GM21529 (cell line): ENCODE data around the gene LZTR1.
"Not testable (repeated sequence)": the region's sequence is repeated elsewhere in the genome, so short reads cannot be mapped to it uniquely, and the experiment has no call there.

Experiments
- ATAC-seq: cut with Tn5 transposase; IDR thresholded peaks from one replicate; pipeline ENCODE4 v1.9.1; 2021; ENCODE audit not compliant: unreplicated experiment

Gene LZTR1

GRCh38 chr22:20965104-20965887 lies 16.8 kb upstream of the LZTR1 start:
- no peak for ATAC-seq

DNA sequence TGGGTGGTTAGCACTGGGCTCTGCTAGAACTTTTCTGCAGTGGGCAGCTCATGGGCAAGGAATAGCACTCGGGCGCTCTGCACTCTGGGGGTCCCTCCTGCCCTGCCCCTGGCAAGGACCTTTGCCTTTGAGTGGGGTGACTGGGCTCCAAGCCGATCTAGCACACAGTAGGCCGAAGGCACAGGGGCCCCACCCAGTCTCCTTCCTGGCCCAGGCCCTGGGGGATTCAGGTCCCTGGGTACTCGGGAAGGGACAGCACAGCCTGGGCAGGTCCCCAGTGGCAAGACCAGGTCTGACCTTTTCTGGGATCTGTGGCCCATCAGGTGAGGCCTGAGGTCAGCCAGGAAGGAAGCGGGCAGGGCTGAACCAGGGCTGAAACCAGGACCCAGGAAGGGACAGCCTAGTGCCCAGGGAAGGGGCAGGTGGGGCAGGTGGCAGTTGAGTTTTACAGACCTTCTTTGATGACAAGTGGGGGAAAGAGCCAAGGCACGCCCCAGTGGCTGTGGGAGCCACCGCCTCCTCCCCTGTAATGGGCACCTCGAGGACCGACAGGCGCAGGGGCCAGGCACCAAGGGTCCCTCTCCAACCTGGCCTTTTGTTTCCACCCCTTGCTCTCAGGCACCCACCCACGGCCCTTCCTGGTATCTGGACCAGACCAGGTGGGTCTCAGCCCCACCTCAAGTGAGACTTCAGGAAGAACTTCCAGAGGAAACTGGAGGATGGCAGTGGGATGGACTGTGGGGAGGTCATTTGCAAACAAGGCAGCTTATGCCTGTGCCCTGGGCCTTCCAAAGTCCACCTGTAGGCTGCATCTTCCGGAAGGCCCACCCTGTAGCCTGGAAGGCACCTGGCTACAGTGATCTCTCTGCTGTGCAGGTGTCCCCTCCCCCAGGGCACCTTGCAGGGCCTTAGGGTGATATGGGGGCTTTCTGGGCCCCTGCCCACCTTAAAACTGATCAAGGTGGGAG lies 15.9 kb upstream of the LZTR1 start:
- ATAC-seq = no peak

- ATAC-seq = no peak
These were observed 15.0 kb upstream of the LZTR1 start, which contains the start of gene AIFM3 for GRCh38 chr22:20966883-20967696. TSS of gene AIFM3 (plus strand) at chr22:20967255. CDS start at chr22:20967945, 690 bp downstream.

- ATAC-seq = no peak
These were observed 14.3 kb upstream of the LZTR1 start for GRCh38 chr22:20967697-20968211.

- no peak for ATAC-seq
These were observed 13.7 kb upstream of the LZTR1 start for GRCh38 chr22:20968281-20968977.

DNA sequence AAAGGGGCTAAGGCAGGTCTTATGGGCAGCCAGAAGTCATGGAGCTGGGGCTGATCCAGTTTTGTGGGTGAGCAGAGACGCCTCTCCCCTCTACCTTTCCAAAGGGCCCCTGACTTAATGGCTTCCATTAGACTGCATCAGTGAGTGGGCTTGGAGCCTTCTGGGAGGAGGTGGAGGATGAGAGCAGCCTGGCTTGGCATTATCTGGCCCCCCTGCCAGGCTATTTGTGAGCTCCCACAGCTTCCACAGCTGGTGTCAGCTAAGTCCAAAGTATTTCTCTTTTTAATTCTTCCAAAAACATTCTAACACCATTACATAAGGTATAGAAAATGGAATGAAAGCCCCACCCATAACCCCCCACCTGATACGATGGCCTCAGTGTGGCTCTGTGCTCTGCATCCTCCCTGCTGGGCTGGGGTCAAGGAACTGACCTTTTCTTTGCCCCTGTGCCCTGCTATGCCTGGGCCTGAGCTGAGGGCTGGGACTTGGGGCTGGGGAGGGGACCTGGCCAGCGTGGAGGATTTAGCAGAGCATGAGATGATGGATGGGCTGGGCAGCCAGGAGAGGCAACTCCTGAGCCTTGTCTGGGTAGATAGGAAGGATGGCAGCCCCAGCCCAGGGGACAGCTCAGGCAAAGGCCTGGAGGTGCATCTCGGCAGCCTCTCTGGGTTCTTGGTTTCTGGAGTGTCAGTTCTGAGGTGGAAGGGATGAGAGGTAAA lies 11.0 kb upstream of the LZTR1 start:
- ATAC-seq = no peak

DNA sequence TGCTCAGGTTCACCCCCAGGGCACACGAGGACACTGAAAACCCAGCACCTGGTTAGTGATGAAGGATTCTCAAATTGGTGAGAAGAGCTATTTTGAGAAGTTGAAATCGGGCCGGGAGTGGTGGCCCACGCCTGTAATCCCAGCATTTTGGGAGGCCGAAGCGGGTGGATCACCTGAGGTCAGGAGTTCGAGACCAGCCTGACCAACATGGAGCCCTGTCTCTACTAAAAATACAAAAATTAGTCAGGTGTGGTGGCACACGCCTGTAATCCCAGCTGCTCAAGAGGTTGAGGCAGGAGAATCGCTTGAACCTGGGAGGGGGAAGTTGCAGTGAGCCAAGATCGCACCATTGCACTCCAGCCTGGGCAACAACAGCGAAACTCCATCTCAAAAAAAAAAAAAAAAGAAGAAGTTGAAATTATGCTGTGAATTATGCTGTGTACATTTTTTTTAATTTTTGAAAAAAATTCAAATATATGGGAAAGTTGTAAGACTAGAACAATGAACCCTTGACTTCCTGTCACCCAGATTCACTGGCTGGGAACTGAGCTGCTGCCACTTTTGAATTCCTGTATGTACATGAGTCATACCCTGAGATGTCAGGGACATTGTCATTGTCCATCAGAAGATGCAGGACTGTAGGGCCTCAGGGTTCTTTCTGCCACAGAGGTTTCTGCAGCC lies 9.9 kb upstream of the LZTR1 start:
- ATAC-seq = not testable (repeated sequence)

GRCh38 chr22:20972933-20973577 lies 9.0 kb upstream of the LZTR1 start:
- ATAC-seq = no peak

- no peak for ATAC-seq
These were observed 8.3 kb upstream of the LZTR1 start for GRCh38 chr22:20973634-20974286.

GRCh38 chr22:20974336-20974955 lies 7.7 kb upstream of the LZTR1 start:
- ATAC-seq = no peak

DNA sequence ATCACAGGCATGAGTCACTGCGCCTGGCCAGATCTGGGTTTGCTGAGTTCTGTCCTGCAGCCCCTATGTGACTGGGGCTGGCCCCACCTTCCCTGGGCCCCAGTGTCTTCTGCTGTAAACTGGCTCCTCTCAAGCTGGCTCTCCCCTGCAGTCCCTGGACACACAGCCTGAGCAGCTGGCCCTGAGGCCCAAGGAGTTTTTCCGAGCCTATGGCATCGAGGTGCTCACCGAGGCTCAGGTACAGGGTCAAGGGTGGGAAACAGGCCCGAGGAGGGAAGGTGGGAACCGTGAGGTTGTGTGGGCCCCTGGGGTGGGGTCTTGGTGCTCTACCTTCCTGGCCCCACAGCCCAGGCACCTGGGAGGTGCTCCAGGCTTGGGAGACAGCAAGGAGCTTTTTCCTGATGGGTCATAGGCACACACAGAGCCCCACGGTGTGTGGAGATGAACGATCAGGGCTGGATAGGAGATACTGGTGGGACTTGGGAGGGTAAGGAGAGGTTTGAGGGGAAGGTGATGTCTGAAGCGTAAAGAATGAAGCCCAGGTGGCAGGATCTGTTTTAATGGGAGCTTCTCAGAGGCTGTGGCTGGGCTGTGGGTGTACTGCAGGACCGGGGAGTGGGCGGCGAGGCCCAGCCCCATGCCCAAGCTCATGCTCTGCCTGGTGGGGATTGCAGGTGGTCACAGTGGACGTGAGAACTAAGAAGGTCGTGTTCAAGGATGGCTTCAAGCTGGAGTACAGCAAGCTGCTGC lies 6.4 kb upstream of the LZTR1 start:
- ATAC-seq = no peak

DNA sequence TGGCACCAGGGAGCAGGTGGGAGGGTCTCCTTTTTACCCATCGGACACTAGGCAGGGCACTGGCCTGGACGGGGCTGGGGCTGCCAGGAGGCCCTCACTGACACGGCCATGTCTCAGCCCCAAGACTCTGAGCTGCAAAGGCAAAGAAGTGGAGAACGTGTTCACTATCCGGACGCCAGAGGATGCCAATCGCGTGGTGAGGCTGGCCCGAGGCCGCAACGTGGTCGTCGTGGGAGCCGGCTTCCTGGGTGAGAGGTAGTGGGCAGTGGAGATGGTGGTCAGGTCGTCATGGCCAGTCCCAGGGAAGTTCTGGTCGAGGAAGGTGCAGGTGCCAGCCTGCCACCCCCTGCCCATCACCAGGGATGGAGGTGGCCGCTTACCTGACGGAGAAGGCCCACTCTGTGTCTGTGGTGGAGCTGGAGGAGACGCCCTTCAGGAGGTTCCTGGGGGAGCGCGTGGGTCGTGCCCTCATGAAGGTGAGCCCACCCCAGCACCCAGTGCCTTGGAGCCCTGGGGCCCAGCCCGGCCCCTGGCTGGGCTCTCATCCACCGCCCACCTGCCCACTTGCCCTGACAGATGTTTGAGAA lies 5.7 kb upstream of the LZTR1 start:
- no peak for ATAC-seq

GRCh38 chr22:20977019-20977418 lies 5.1 kb upstream of the LZTR1 start:
- no peak for ATAC-seq

- ATAC-seq = no peak
These were observed 4.5 kb upstream of the LZTR1 start for GRCh38 chr22:20977516-20978170.

- no peak for ATAC-seq
These were observed 3.7 kb upstream of the LZTR1 start for GRCh38 chr22:20978419-20978818.

DNA sequence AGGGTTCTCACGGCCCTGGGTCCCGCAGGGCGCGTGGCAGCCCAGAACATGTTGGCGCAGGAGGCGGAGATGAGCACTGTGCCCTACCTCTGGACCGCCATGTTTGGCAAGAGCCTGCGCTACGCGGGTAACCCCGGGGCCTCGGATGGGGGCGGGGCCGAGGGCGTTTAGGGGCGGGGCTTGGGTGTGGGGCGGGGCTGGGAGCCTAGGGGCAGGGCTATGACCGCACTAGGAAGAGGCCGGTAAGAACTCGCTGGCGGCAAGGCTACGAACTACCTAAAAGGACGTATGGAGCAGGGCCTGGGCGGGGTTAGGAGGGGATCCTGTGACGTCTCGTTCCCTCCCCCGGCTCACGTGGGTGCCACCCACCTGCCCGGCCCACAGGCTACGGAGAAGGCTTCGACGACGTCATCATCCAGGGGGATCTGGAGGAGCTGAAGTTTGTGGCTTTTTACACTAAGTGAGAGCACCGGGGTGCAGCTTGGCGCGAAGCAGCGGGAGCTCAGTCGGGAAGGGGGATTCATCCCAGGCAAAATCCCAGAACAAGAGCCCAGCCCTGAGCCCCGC lies 2.8 kb upstream of the LZTR1 start:
- ATAC-seq = no peak
